Right lobe of liver (tissue), 6 donors: ENCODE measurements around the gene OR4E1. TPM values are rescaled to one million over a fixed set of nuclear protein-coding genes. Genes with fewer than 3 reads are reported as not detected.

Experiments
- ATAC-seq, 4 donors: fragments of 200-7000 bp; cut with Tn5 transposase; one replicate each; pipeline ENCODE4 v1.9.1; 2020; ENCODE audit warnings: mild to moderate bottlenecking in 4 of 4, moderate library complexity in 4 of 4
- DNase-seq, 3 donors: peaks; one replicate each; pipeline ENCODE4 v3.0.0-alpha.2; 2020
- H3K27ac ChIP-seq, 3 donors: fragments of 200-600 bp; one replicate each; pipeline ENCODE4 v1.8.0; 2022
- H3K27me3 ChIP-seq, 2 donors: fragments of 200-600 bp; one replicate each; pipeline ENCODE4 v1.8.0; 2022
- H3K36me3 ChIP-seq, 4 donors: fragments of 200-600 bp; sonication (generic) in 1 of 4; one replicate each; pipeline versions ENCODE4 v1.5.1 to v1.8.0; 2017 to 2022; ENCODE audit warnings: control low read depth in 1 of 4
- H3K4me1 ChIP-seq, 4 donors: fragments of 200-600 bp; sonication (generic) in 1 of 4; one replicate each; pipeline versions ENCODE4 v1.5.1 to v1.8.0; 2017 to 2022; ENCODE audit warnings: control low read depth in 1 of 4
- H3K4me3 ChIP-seq, 3 donors: fragments of 200-600 bp; one replicate each; pipeline ENCODE4 v1.8.0; 2022
- H3K9me3 ChIP-seq, 4 donors: fragments of 200-600 bp; sonication (generic) in 1 of 4; one replicate each; pipeline versions ENCODE4 v1.5.1 to v1.8.0; 2017 to 2022; ENCODE audit warnings: control low read depth in 1 of 4
- CTCF ChIP-seq, 4 donors: fragments of 200-600 bp in 3 of 4; fragments of 450-650 bp in 1 of 4; IDR thresholded peaks; one replicate each; pipeline versions ENCODE4 v1.5.1 to v1.8.0; 2016 to 2022; ENCODE audit warnings: antibody characterized with exemption in 4 of 4, mild to moderate bottlenecking in 2 of 4
- POLR2A ChIP-seq: fragments of 450-650 bp; IDR thresholded peaks from one replicate; pipeline ENCODE4 v1.6.1; 2017; ENCODE audit warnings: antibody characterized with exemption, mild to moderate bottlenecking
- WGBS: methylation state at CpG from one replicate; pipeline ENCODE4 v1.1.6; 2018; ENCODE audit warnings: low coverage, low lambda C conversion rate; ENCODE audit not compliant: insufficient coverage; ENCODE audit errors: missing lambda C conversion rate; 5-methylcytosine and 5-hydroxymethylcytosine counted together
- intact Hi-C, 2 donors: fragments of 100-400 bp; cut with DNase I; formaldehyde crosslinking; loops; one replicate each; pipeline versions ENCODE4 v1.11.2 to v1.14.1; 2022
- total RNA-seq, 6 experiments: library from RNA; depleted of rRNA in 2 of 6; stranded (reverse); fragments of >200 nt in 2 of 6; fragmentation: NEBNext Ultra II Directional in 3 of 6; extraction: Animal tissue kit (Norgen Biotek cat#: 25700) in 3 of 6; gene quantifications; one replicate each; pipeline versions ENCODE4 v1.1.0 to v1.2.4, GENCODE V29; 2016 to 2023
- donor health status: DM: no; HTN: yes; CAD: no.
- donor health status: DM: no; HTN: no; CAD: no.
- donor health status: DM: no; HTN: no; CAD: no.
- donor health status: DM: no; HTN: yes; CAD: no.
- donor health status: DM: no; HTN: yes; CAD: no.

The OR4E1 gene
- total RNA-seq, 6 experiments from 2014 or later = not detected

- no peak for DNase-seq
- no peak for TF ChIP-seq POLR2A
- no peak for TF ChIP-seq CTCF (IDR thresholded peaks at IDR 0.05)
- H3K4me3 ChIP-seq = no peak overlapping the region
- intact Hi-C loops = no loop called here
- WGBS = 42% methylated on average over 2 of the region's 2 CpGs
- no peaks in the 10 kb centered on the region for H3K4me1 ChIP-seq
- H3K9me3 ChIP-seq = no peaks in the 10 kb centered on the region
- H3K27ac ChIP-seq = no peak overlapping the region
- ATAC-seq = no peak
- no peaks in the 10 kb centered on the region for H3K36me3 ChIP-seq
- H3K27me3 ChIP-seq = no peaks in the 10 kb centered on the region
These were observed 6.5 kb upstream of the OR4E1 start for GRCh38 chr14:21680072-21680471.

GRCh38 chr14:21675566-21675965, 1.9 kb upstream of the OR4E1 start:
- ATAC-seq (no peak), DNase-seq (no peak)
- no peak overlapping the region for H3K27ac ChIP-seq
- no peaks in the 10 kb centered on the region for H3K4me1 ChIP-seq
- no peak overlapping the region for H3K4me3 ChIP-seq
- no peak for TF ChIP-seq POLR2A
- no peak for TF ChIP-seq CTCF (IDR thresholded peaks at IDR 0.05)
- intact Hi-C loops = no loop called here
- H3K36me3 ChIP-seq = no peaks in the 10 kb centered on the region
- no peaks in the 10 kb centered on the region for H3K9me3 ChIP-seq
- WGBS = 54% methylated on average over 4 of the region's 4 CpGs
- no peaks in the 10 kb centered on the region for H3K27me3 ChIP-seq

- 67% methylated on average over 1 of the region's 1 CpG for WGBS
- H3K9me3 ChIP-seq = no peaks in the 10 kb centered on the region
- intact Hi-C loops = no loop called here
- no peak for TF ChIP-seq CTCF (IDR thresholded peaks at IDR 0.05)
- no peak overlapping the region for H3K27ac ChIP-seq
- ATAC-seq (no peak), DNase-seq (no peak)
- H3K27me3 ChIP-seq = no peaks in the 10 kb centered on the region
- no peaks in the 10 kb centered on the region for H3K36me3 ChIP-seq
- H3K4me3 ChIP-seq = no peak overlapping the region
- H3K4me1 ChIP-seq = no peaks in the 10 kb centered on the region
These were observed 1.5 kb downstream of the OR4E1 start for GRCh38 chr14:21672116-21672515.

- intact Hi-C loops = no loop called here
- Histone ChIP-seq H3K4me1 (no peaks in the 10 kb centered on the region), H3K36me3 (no peaks in the 10 kb centered on the region), H3K4me3 (no peak overlapping the region), H3K27ac (no peak overlapping the region), H3K27me3 (no peaks in the 10 kb centered on the region), H3K9me3 (no peaks in the 10 kb centered on the region)
- no peak for DNase-seq
- no peak for TF ChIP-seq CTCF (IDR thresholded peaks at IDR 0.05)
- TF ChIP-seq POLR2A = no peak
- ATAC-seq = no peak
- 19% methylated on average over 2 of the region's 2 CpGs for WGBS
These were observed 2.2 kb downstream of the OR4E1 start for GRCh38 chr14:21671371-21671770.

GRCh38 chr14:21669284-21669683, 4.3 kb downstream of the OR4E1 start:
- ATAC-seq = no peak
- no peak for TF ChIP-seq POLR2A
- TF ChIP-seq CTCF (IDR thresholded peaks at IDR 0.05) = no peak
- intact Hi-C loops = no loop called here

More at GRCh38 chr14:21669284-21669683, 4.3 kb downstream of the OR4E1 start:
- Histone ChIP-seq H3K9me3 (no peaks in the 10 kb centered on the region), H3K4me3 (no peak overlapping the region), H3K27ac (no peak overlapping the region), H3K27me3 (no peaks in the 10 kb centered on the region), H3K4me1 (no peaks in the 10 kb centered on the region), H3K36me3 (no peaks in the 10 kb centered on the region)
- DNase-seq = no peak
